Nephron (organoid): ENCODE results near the gene ATRIP.

Source experiments
- H3K27ac Mint-ChIP-seq, 3 experiments: 2 replicates each; pipeline ENCODE4 v1.8.0; 2020; ENCODE audit warnings: mixed read lengths in 3 of 3, mild to moderate bottlenecking in 2 of 3, moderate library complexity in 1 of 3
- H3K27me3 Mint-ChIP-seq: 2 replicates; pipeline ENCODE4 v1.8.0; 2021; ENCODE audit warnings: low read depth, mild to moderate bottlenecking, moderate library complexity, mixed read lengths
- H3K36me3 Mint-ChIP-seq: 2 replicates; pipeline ENCODE4 v1.8.0; 2020; ENCODE audit warnings: low read depth, mixed read lengths
- H3K4me1 Mint-ChIP-seq: 2 replicates; pipeline ENCODE4 v1.8.0; 2020; ENCODE audit warnings: mixed read lengths
- H3K4me3 Mint-ChIP-seq, 3 experiments: 2 replicates each; pipeline ENCODE4 v1.8.0; 2020; ENCODE audit warnings: mild to moderate bottlenecking in 3 of 3, mixed read lengths in 3 of 3, moderate library complexity in 2 of 3
- H3K9me3 Mint-ChIP-seq: 2 replicates; pipeline ENCODE4 v1.8.0; 2020; ENCODE audit warnings: mixed read lengths
- TF ChIP-seq, protein P1 (sequence below), 3 experiments: fragments of 200-600 bp; sonication (generic); IDR thresholded peaks; one replicate each; pipeline ENCODE4 v1.5.0; 2021; ENCODE audit warnings: antibody characterized with exemption in 3 of 3; ENCODE audit not compliant: unreplicated experiment in 3 of 3

Gene ATRIP

DNA sequence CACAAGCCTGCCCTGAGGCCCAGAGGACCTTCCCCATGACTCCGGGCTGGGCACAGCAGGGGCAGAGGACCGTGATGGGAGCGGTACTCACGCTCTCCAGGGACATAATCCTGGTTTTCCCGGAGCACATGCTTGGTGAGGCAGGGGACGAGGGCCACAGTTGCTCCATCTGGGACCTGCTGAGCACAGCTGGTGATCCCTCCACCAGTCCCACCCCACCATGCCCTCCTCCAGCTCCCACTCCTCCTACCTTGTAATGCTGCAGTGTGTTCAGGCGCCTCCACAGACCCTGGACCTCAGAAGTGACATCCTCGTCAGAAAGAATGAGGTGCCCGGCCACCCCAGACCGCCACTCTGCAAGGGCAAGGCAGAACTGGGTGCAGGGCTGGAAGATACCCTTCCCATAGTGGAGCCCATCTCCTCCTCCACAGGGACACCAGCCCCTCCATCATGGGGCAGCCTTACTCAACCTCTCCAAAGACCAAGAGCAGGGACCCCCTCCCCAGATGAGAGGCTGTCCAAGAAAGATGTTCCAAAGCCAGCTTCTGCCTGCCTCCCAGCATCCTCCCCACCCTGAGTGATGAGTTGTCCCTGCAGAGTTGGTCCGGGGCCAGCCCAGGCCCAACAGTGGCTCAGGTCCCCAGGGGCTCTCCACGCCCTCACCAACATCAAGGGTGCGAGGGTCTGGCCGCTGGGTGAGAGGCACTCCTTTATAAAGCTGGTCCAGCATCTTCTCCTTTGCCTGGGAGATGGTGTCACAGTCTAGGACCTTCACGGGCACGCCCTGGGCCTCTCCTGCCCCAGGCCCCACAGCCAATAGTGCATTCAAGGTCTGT lies 36.1 kb upstream of the ATRIP start:
- no peaks in the 10 kb centered on the region for H3K4me1 Mint-ChIP-seq
- H3K27ac Mint-ChIP-seq = no peak overlapping the region
- no peak overlapping the region for H3K4me3 Mint-ChIP-seq
- H3K36me3 Mint-ChIP-seq = peaks cover 58% of the 10 kb centered on the region
- TF ChIP-seq, protein P1, sequence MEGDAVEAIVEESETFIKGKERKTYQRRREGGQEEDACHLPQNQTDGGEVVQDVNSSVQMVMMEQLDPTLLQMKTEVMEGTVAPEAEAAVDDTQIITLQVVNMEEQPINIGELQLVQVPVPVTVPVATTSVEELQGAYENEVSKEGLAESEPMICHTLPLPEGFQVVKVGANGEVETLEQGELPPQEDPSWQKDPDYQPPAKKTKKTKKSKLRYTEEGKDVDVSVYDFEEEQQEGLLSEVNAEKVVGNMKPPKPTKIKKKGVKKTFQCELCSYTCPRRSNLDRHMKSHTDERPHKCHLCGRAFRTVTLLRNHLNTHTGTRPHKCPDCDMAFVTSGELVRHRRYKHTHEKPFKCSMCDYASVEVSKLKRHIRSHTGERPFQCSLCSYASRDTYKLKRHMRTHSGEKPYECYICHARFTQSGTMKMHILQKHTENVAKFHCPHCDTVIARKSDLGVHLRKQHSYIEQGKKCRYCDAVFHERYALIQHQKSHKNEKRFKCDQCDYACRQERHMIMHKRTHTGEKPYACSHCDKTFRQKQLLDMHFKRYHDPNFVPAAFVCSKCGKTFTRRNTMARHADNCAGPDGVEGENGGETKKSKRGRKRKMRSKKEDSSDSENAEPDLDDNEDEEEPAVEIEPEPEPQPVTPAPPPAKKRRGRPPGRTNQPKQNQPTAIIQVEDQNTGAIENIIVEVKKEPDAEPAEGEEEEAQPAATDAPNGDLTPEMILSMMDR (IDR thresholded peaks at IDR 0.05; ENCODE audit: unreplicated experiment in 3 of 3) = no peak
- no peaks in the 10 kb centered on the region for H3K9me3 Mint-ChIP-seq
- H3K27me3 Mint-ChIP-seq = no peaks in the 10 kb centered on the region

DNA sequence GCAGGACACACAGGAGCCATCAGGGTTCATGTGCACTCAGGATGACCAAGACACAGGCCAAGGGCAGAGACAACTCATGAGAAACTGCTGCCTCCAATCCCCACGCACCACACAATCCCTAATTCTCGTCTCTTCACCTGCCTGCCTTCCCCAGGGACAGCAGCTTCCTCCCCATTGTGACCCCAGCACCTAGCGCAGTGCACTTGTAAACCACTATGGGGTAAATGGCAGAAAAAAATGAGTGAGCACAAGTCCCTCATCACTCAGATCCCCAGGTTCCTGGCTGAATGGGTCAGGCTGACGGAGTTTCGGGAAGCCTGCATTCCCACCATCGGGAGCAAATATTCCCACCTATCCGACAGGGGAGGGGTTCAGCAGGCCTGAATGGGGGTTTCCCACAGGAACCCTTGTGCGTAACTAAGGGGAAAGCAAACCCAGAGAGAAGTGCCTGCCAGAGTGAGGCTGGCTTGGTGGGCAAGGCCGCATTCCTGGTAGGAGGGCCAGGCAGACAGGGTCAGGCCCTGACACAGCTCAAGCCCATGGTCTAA lies 35.4 kb upstream of the ATRIP start:
- Mint-ChIP-seq H3K4me3 (no peak overlapping the region), H3K9me3 (no peaks in the 10 kb centered on the region), H3K4me1 (no peaks in the 10 kb centered on the region), H3K27ac (no peak overlapping the region), H3K27me3 (no peaks in the 10 kb centered on the region), H3K36me3 (peaks cover 59% of the 10 kb centered on the region)
- TF ChIP-seq, protein P1 (IDR thresholded peaks at IDR 0.05; ENCODE audit: unreplicated experiment in 3 of 3) = no peak

GRCh38 chr3:48411606-48412374 lies 34.7 kb upstream of the ATRIP start:
- Mint-ChIP-seq H3K4me1 (no peaks in the 10 kb centered on the region), H3K27me3 (no peaks in the 10 kb centered on the region), H3K9me3 (no peaks in the 10 kb centered on the region), H3K36me3 (peaks cover 56% of the 10 kb centered on the region), H3K27ac (no peak overlapping the region), H3K4me3 (no peak overlapping the region)
- TF ChIP-seq, protein P1 (IDR thresholded peaks at IDR 0.05; ENCODE audit: unreplicated experiment in 3 of 3) = no peak

GRCh38 chr3:48412375-48413001 lies 34.0 kb upstream of the ATRIP start:
- H3K27ac Mint-ChIP-seq = no peak overlapping the region
- H3K36me3 Mint-ChIP-seq = peaks cover 49% of the 10 kb centered on the region
- TF ChIP-seq, protein P1 (IDR thresholded peaks at IDR 0.05; ENCODE audit: unreplicated experiment in 3 of 3) = no peak
- H3K27me3 Mint-ChIP-seq = no peaks in the 10 kb centered on the region
- no peak overlapping the region for H3K4me3 Mint-ChIP-seq
- H3K9me3 Mint-ChIP-seq = no peaks in the 10 kb centered on the region
- no peaks in the 10 kb centered on the region for H3K4me1 Mint-ChIP-seq

GRCh38 chr3:48413086-48413485 lies 33.5 kb upstream of the ATRIP start:
- H3K27ac Mint-ChIP-seq = no peak overlapping the region
- H3K4me1 Mint-ChIP-seq = no peaks in the 10 kb centered on the region
- no peak overlapping the region for H3K4me3 Mint-ChIP-seq
- no peaks in the 10 kb centered on the region for H3K9me3 Mint-ChIP-seq
- TF ChIP-seq, protein P1 (IDR thresholded peaks at IDR 0.05; ENCODE audit: unreplicated experiment in 3 of 3) = no peak
- H3K36me3 Mint-ChIP-seq = peaks cover 47% of the 10 kb centered on the region
- H3K27me3 Mint-ChIP-seq = no peaks in the 10 kb centered on the region
